Endothelial cell of umbilical vein (primary cell): Measurements from ENCODE around the gene ANAPC2. TPM values are rescaled to one million over a fixed set of nuclear protein-coding genes. Genes with fewer than 3 reads are reported as not detected.

Source experiments
- BruUV-seq: library from RNA; stranded (reverse); fragments of 400-500 nt; replicated peaks from 2 replicates; lab custom pipeline; 2021; lab: Mats Ljungman, UMichigan
- CTCF ChIA-PET: fragments of 300-600, 350-600 bp; sonication (Branson Sonifier 250); formaldehyde crosslinking; loops from one replicate; lab custom pipeline; 2021; ENCODE audit warnings: antibody characterized with exemption, inconsistent platforms; lab: Charles Lee
- POLR2A ChIA-PET: fragments of 300-600, 350-600 bp; sonication (Branson Sonifier 250); formaldehyde crosslinking; loops from one replicate; lab custom pipeline; 2021; ENCODE audit warnings: antibody characterized with exemption, inconsistent platforms; lab: Charles Lee
- DNase-seq: peaks from one replicate; pipeline ENCODE4 v3.0.0-alpha.2; 2011; ENCODE audit warnings: low read depth, low spot score
- FAIRE-seq: peaks from 2 replicates; lab custom pipeline; 2011; peaks lifted over from hg19 to GRCh38; lab: Jason Lieb, UNC
- H2AFZ ChIP-seq: 2 replicates; pipeline ENCODE4 v1.6.0; 2012; ENCODE audit warnings: low read depth, low read length, control low read depth, inconsistent platforms
- H3K27ac ChIP-seq: 2 replicates; pipeline ENCODE4 v1.5.1; 2011; ENCODE audit warnings: low read depth, mild to moderate bottlenecking, control low read depth, low read length, moderate library complexity; ENCODE audit not compliant: insufficient read depth
- H3K27me3 ChIP-seq, 2 experiments: 2 replicates each; pipeline versions ENCODE4 v1.6.0 to v1.6.1; 2011; ENCODE audit warnings: low read length in 2 of 2, mixed read lengths in 1 of 2; ENCODE audit not compliant: control insufficient read depth in 2 of 2, insufficient read depth in 2 of 2
- H3K36me3 ChIP-seq, 2 experiments: 2 replicates in 1 of 2; 3 replicates in 1 of 2; pipeline ENCODE4 v1.5.1; 2011; ENCODE audit warnings: low read length in 2 of 2, mild to moderate bottlenecking in 1 of 2, moderate library complexity in 1 of 2; ENCODE audit not compliant: control insufficient read depth in 2 of 2, insufficient read depth in 2 of 2; ENCODE audit errors: extremely low read depth in 1 of 2
- H3K4me1 ChIP-seq: 3 replicates; pipeline ENCODE4 v1.5.1; 2011; ENCODE audit warnings: mild to moderate bottlenecking, low read length; ENCODE audit not compliant: control insufficient read depth, insufficient read depth; ENCODE audit errors: extremely low read depth
- H3K4me2 ChIP-seq: 2 replicates; pipeline ENCODE4 v1.6.1; 2011; ENCODE audit warnings: low read length, control low read depth, mixed read lengths; ENCODE audit not compliant: insufficient read depth
- H3K4me3 ChIP-seq, 3 experiments: fragments of 200-600 bp in 1 of 3; sonication (generic), shearing (Covaris generic) in 1 of 3; replicated peaks in 1 of 3; 2 replicates each; pipeline ENCODE4 v1.5.1; 2011 to 2016; ENCODE audit warnings: control low read depth in 3 of 3, low read length in 3 of 3, mild to moderate bottlenecking in 2 of 3, inconsistent platforms in 1 of 3, low read depth in 1 of 3, moderate library complexity in 1 of 3; ENCODE audit not compliant: insufficient read depth in 1 of 3
- H3K79me2 ChIP-seq: 2 replicates; pipeline ENCODE4 v1.6.0; 2012; ENCODE audit warnings: low read length, inconsistent platforms; ENCODE audit not compliant: control insufficient read depth, insufficient read depth
- H3K9ac ChIP-seq: replicated peaks from 2 replicates; pipeline ENCODE3; 2011; ENCODE audit warnings: low read length, control low read depth; ENCODE audit not compliant: insufficient read depth; ENCODE audit errors: extremely low read depth
- H3K9me1 ChIP-seq: replicated peaks from 3 replicates; pipeline ENCODE4 v1.6.0; 2011; ENCODE audit warnings: mild to moderate bottlenecking, low read length; ENCODE audit not compliant: control insufficient read depth, insufficient read depth; ENCODE audit errors: extremely low read depth
- H3K9me3 ChIP-seq: replicated peaks from 2 replicates; pipeline ENCODE4 v1.5.1; 2012; ENCODE audit warnings: low read length, inconsistent platforms; ENCODE audit not compliant: control insufficient read depth, insufficient read depth
- H4K20me1 ChIP-seq: replicated peaks from 2 replicates; pipeline ENCODE3; 2011; ENCODE audit warnings: mild to moderate bottlenecking, low read length; ENCODE audit not compliant: control insufficient read depth, insufficient read depth; ENCODE audit errors: extremely low read depth
- EZH2 ChIP-seq: IDR thresholded peaks from 2 replicates; pipeline ENCODE4 v1.6.1; 2012; ENCODE audit warnings: borderline replicate concordance, low read depth, mild to moderate bottlenecking, moderate library complexity, low read length, inconsistent platforms; ENCODE audit not compliant: severe bottlenecking
- FOS ChIP-seq: IDR thresholded peaks from 2 replicates; pipeline ENCODE4 v1.6.1; 2011; ENCODE audit warnings: mild to moderate bottlenecking, low read length, moderate library complexity, borderline replicate concordance; ENCODE audit not compliant: insufficient read depth
- GATA2 ChIP-seq: IDR thresholded peaks from 2 replicates; pipeline ENCODE4 v1.7.0; 2011; ENCODE audit warnings: low read depth, mild to moderate bottlenecking, moderate library complexity, mixed read lengths, low read length; ENCODE audit not compliant: insufficient read length, insufficient read depth
- JUN ChIP-seq: IDR thresholded peaks from 2 replicates; pipeline ENCODE4 v1.6.1; 2011; ENCODE audit warnings: borderline replicate concordance, low read depth; ENCODE audit not compliant: insufficient read length, insufficient read depth
- MYC ChIP-seq: IDR thresholded peaks from one replicate; pipeline ENCODE4 v1.6.1; 2011; ENCODE audit warnings: mild to moderate bottlenecking, low read depth, low read length
- POLR2A ChIP-seq: IDR thresholded peaks from 2 replicates; pipeline ENCODE4 v1.6.1; 2012; ENCODE audit warnings: low read depth, mild to moderate bottlenecking, control low read depth, low read length
- POLR2AphosphoS5 ChIP-seq: IDR thresholded peaks from 2 replicates; pipeline ENCODE4 v1.6.1; 2012; ENCODE audit warnings: low read depth, mild to moderate bottlenecking, control low read depth, low read length, moderate library complexity; ENCODE audit not compliant: insufficient read depth
- dilution Hi-C: fragments of 300-500 bp; cut with MboI; formaldehyde crosslinking; loops from one replicate; pipeline ENCODE4 v1.15.0; 2019; ENCODE audit warnings: low sequenced_read_pairs; ENCODE audit not compliant: extremely low pct_ligation_motif_present
- intact Hi-C: fragments of 100-400 bp; cut with micrococcal nuclease; formaldehyde crosslinking; loops from one replicate; pipeline ENCODE4 v1.10.0; 2022
- polyA plus RNA-seq, 4 experiments: library from polyadenylated mRNA; depleted of rRNA in 3 of 4; stranded (reverse) in 3 of 4; unstranded in 1 of 4; fragments of >200 nt; gene quantifications; 2 replicates each; pipeline versions ENCODE4 v1.2.1 to v1.2.3, GENCODE V29; 2011 to 2012; ENCODE audit warnings: missing spikeins in 1 of 4
- total RNA-seq: library from RNA; stranded (reverse); gene quantifications from 2 replicates; pipeline ENCODE4 v1.2.3, GENCODE V29; 2021
- TF ChIP-seq, protein P1 (sequence below): IDR thresholded peaks from 2 replicates; pipeline ENCODE4 v1.6.1; 2011; ENCODE audit not compliant: insufficient read depth, insufficient read length
- TF ChIP-seq, protein P2 (sequence below), 2 donors: IDR thresholded peaks; 1 replicate in 1 of 2; 2 replicates in 1 of 2; pipeline ENCODE4 v1.5.1; 2011; ENCODE audit warnings: low read length in 2 of 2, mild to moderate bottlenecking in 2 of 2, moderate library complexity in 2 of 2, control low read depth in 1 of 2, inconsistent platforms in 1 of 2, low read depth in 1 of 2; ENCODE audit not compliant: insufficient read depth in 1 of 2; ENCODE audit errors: extremely low read depth in 1 of 2

The ANAPC2 gene
- total and polyA plus RNA-seq, 2 donors (not counting 3 experiments of a cell fraction or from before 2014, with no cell fraction given) = 44.8 to 69.2 TPM

DNA sequence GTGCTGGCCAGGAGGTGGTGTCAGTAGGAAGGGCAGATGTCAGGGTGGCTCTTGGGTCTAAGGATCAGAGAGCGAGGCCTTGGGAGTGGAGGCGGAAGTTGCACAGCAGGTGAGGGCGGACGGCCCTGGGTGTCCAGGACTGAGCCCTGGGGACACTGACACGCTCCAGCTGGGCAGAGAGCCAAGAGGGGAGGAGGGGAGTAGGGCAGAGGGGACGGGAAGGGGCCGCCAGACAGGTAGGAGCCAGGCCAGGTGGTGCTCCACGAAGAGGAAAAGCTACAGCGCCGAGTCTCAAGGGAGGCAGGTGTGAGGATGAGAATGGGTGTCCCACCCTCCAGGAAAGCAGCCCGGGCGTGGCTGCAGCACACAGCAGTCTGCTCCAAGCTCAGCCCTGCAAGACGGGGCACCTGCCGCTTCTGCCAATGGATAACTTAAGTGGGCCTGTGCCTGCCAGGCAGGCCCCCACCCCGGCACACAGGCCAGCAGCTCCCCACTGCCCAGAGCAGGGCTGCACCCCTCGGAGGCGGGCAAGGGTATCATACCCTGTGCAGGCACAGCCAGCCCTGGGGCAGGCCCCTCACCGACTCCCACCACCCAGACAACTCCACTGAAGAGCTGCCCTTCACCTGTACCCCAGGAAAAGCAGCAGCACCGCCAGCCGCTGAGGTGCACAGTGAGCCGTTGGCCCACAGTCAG is 7.3 kb upstream of the ANAPC2 start:
- Histone ChIP-seq H3K4me2 (no peak overlapping the region), H4K20me1 (no peaks in the 10 kb centered on the region), H3K79me2 (peaks cover 1% of the 10 kb centered on the region), H3K4me3 (no peak overlapping the region), H2AFZ (no peak overlapping the region), H3K9me3 (no peaks in the 10 kb centered on the region), H3K9me1 (no peaks in the 10 kb centered on the region), H3K36me3 (peaks cover 0 to 12% of the 10 kb centered on the region in 2 experiments), H3K9ac (no peak overlapping the region), H3K27me3 (no peaks in the 10 kb centered on the region), H3K27ac (no peak overlapping the region), H3K4me1 (peaks cover 4% of the 10 kb centered on the region)
- CTCF ChIA-PET = interaction anchor here (1.3 to 2.0 kb wide), 3 partner anchors 31 to 41 kb away, joined by 3 to 6 read pairs (median 3); partner anchors contain the start of gene RNF224
- DNase-seq = no peak
- BruUV-seq = no TSS peak
- intact Hi-C loops = no loop called here
- no peak for FAIRE-seq
- POLR2A ChIA-PET = no interaction called here
- dilution Hi-C loops = no loop called here
- no peak for TF ChIP-seq MYC
- TF ChIP-seq POLR2AphosphoS5 = no peak
- TF ChIP-seq, protein P1, sequence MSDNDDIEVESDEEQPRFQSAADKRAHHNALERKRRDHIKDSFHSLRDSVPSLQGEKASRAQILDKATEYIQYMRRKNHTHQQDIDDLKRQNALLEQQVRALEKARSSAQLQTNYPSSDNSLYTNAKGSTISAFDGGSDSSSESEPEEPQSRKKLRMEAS = no peak
- no peak for TF ChIP-seq GATA2
- TF ChIP-seq FOS = no peak
- TF ChIP-seq POLR2A = no peak
- TF ChIP-seq JUN = no peak
- TF ChIP-seq, protein P2, sequence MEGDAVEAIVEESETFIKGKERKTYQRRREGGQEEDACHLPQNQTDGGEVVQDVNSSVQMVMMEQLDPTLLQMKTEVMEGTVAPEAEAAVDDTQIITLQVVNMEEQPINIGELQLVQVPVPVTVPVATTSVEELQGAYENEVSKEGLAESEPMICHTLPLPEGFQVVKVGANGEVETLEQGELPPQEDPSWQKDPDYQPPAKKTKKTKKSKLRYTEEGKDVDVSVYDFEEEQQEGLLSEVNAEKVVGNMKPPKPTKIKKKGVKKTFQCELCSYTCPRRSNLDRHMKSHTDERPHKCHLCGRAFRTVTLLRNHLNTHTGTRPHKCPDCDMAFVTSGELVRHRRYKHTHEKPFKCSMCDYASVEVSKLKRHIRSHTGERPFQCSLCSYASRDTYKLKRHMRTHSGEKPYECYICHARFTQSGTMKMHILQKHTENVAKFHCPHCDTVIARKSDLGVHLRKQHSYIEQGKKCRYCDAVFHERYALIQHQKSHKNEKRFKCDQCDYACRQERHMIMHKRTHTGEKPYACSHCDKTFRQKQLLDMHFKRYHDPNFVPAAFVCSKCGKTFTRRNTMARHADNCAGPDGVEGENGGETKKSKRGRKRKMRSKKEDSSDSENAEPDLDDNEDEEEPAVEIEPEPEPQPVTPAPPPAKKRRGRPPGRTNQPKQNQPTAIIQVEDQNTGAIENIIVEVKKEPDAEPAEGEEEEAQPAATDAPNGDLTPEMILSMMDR (IDR thresholded peaks at IDR 0.05; ENCODE audit: extremely low read depth in 1 of 2, insufficient read depth in 1 of 2, low read depth in 1 of 2, low read length in 2 of 2) = no peak
- no peak for TF ChIP-seq EZH2
